Endometrial microvascular endothelial cells (primary cell): ENCODE measurements around the gene GLT8D1. TPM values are rescaled to one million over a fixed set of nuclear protein-coding genes. Genes with fewer than 3 reads are reported as not detected.

ENCODE experiments used
- in situ Hi-C: cut with HindIII; loops from 2 replicates; pipeline ENCODE4 v1.10.0; 2017; ENCODE audit warnings: low sequenced_read_pairs, low pct_unique_long_range_greater_than_20kb; ENCODE audit errors: inconsistent ontology term
- total RNA-seq: library from RNA; depleted of rRNA; stranded (reverse); fragments of >200 nt; gene quantifications from one replicate; pipeline ENCODE4 v1.2.3, GENCODE V29; 2015; ENCODE audit errors: inconsistent ontology term

The GLT8D1 gene
- total RNA-seq, 1 donor from 2014 or later, result 74.8 TPM

GRCh38 chr3:52714335-52715302, 9.0 kb upstream of the GLT8D1 start:
- in situ Hi-C loops, result no loop called here

- in situ Hi-C loops, result no loop called here
These were observed 7.0 kb upstream of the GLT8D1 start for GRCh38 chr3:52712291-52713212.

DNA sequence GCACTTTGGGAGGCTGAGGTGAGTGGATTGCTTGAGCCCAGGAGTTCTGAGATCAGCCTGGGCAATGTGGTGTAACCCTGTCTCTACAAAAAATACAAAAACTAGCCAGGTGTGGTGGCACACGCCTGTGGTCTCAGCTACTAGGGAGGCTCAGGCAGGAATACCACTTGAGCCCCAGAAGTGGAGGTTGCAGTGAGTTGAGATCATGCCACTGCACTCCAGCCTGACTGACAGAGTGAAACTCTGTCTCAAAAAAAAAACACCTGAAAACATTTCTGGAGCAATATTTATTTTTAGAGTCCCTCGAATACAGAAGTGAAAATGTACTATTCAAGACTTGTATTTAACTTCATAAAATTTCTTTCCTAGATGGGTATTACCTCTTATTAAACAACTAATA, 4.9 kb upstream of the GLT8D1 start:
- in situ Hi-C loops, result no loop called here

GRCh38 chr3:52707585-52707984, 2.0 kb upstream of the GLT8D1 start:
- in situ Hi-C loops, result no loop called here

DNA sequence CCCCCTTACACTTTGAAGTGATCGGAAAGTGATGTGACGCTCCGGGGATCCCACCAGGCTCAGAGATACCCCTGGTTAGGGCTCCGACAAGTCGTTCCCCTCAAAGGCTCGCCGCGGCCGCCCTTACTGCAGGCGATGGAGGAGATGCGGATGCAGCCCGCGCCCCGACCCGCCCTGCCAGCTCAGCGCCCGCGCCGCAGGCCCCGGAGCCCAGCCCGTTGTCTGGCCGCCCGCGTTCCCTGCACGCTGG, 228 bp downstream of the GLT8D1 start:
- in situ Hi-C loops, result no loop called here

DNA sequence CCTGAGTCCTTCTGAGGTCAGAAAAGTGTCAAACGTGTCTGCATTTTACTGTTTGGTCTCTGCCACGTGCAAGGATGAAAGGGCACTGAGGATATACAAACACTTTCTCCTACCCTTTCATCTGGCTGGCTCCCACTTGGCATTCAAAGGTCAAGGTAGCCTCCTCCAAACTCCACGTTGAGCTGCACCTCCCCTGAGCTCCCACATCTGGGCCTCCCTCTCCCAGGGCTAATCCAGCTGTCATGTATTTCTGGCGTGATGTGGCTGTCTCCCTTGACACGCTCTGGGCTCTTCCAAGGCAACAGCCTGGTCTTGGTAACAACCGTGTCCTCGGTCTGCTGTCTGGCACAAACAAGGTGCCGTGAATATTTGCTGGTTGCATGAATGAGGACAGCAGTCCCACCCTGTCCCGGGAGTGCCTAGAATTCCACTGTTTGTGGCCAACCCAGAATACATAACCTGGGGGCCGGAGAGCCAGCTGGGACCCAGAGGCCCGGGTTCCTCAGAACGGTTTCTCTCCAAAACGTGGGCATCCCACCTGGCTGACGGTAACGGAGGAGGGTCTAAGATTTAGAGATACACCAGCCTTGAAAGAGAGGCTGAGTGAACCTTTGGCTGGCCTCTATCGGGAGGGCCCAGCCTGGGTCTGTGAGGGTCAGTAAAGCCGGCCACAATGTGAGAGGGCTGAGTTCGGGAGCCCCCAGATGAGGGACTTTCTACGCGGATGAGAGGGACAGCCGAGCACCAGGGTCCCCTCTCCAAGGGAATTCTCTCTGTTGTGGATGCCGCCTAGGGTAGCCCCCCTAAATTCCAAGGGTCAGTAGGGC, 767 bp downstream of the GLT8D1 start:
- in situ Hi-C loops, result no loop called here

- in situ Hi-C loops, result no loop called here
These were observed 2.2 kb downstream of the GLT8D1 start for GRCh38 chr3:52703341-52703740.

DNA sequence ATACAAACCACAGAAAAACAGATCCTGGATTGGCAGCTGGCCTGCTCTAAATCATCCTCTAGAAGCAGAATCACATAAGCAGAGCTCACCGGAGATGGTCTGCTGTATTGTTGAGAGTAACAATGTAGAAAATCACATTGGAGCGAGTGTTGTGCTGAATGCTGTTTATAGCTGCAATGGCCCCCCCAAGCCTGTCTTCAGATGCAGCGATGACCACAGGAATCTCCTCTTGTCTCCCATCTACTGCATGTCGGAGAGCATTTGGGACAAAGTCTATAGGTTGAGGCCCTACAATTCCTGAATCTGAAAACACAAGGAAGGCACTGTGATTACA, 8.0 kb downstream of the GLT8D1 start:
- in situ Hi-C loops, result no loop called here

- in situ Hi-C loops, result no loop called here
These were observed 8.6 kb downstream of the GLT8D1 start for GRCh38 chr3:52696830-52697631.

DNA sequence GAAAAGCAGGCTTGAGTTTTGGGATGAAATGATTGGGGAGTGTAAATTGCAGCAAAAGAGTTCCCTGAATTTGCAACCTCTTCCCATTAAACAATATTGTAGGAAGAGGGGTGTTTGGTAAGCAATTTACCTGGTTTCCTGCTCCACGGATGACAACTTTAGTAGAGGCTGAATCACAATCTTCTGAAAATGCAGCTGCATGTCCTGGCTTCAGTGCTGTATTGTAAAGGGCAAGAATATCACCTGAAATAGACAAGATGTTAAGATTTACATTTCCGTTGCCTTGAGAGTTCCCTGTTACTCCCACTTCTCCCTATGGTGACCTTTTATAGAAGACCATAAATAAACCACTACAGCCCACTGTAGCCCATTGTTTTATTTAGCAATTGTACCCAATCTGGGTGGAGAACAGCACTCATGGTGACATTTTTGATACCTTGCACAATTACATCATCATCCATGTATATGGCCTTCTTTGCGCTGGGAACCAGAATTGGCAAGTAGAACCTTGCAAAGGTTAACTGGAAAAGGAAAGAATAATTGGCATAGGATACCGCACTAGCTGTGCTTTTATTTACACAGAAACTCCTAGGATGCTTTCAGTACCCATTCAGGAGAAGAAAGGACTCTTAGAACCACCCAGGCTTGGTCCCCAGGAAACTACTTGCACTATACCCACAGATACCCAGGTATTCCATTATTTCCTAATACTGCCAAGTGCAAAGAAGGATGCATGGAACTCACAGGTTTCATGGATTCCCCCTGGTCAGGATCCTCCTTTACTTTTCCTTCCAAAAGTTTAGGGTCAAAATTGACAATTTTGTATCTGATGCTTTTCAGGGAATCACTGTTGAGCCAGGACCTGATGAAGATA, 9.6 kb downstream of the GLT8D1 start:
- in situ Hi-C loops, result no loop called here

- in situ Hi-C loops, result no loop called here
These were observed 10.9 kb downstream of the GLT8D1 start for GRCh38 chr3:52694528-52695189.

- in situ Hi-C loops, result no loop called here
These were observed 12.5 kb downstream of the GLT8D1 start for GRCh38 chr3:52693071-52693470.

DNA sequence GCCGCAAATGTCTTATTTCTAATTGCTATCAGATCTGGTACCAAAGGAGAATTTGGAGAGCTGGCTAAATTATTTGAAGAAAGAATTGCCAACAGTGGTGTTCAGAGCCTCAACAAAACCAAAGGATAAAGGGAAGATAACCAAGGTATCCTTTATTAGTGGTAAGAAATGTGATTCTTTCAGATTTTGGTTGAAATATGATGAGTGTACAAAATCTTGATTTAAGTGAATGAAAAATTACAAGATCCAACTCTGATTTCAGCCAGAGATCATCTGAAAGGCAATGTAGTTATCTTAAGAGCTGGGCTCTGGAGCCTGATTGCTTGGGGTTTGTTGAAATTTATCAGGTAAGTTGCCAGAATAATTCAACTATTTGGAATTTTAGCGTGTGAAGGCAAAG, 15.0 kb downstream of the GLT8D1 start:
- in situ Hi-C loops, result no loop called here

DNA sequence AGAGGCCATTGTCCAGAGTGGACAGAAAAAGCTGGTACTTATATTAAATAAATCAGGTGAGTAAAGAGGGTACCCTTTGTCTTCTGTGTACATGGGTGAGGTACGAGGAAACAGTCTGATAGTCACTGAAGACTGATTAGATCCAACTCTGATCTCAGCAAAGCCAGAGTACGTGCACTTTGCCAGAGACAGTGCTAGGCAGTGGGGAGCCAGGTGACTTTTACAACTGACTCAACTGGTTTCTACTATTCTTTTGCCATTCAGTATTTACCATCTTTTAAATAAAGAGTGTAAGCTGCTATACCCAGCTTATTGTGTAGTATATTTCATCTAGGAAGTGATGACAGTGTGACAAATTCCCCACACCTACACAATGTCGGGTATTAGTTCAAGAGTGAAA, 16.4 kb downstream of the GLT8D1 start:
- in situ Hi-C loops, result no loop called here

GRCh38 chr3:52688266-52688665, 17.3 kb downstream of the GLT8D1 start:
- in situ Hi-C loops, result no loop called here

GRCh38 chr3:52685709-52686691, 19.6 kb downstream of the GLT8D1 start, which contains the start of the genes GNL3 and PBRM1:
GNL3 (plus strand) TSS chr3:52686032; CDS start chr3:52686093, 61 bp downstream.
PBRM1 (minus strand) TSS chr3:52685913.
- in situ Hi-C loops, result no loop called here
